Ammon's horn (tissue), 1 donor: Measurements from ENCODE around the gene ARL5C.
"Not testable (repeated sequence)": the region's sequence is repeated elsewhere in the genome, so short reads cannot be mapped to it uniquely, and the experiment has no call there.

Source experiments
- DNase-seq: peaks from one replicate; pipeline ENCODE4 v3.0.0-alpha.2; 2016; ENCODE audit warnings: low spot score

ARL5C gene

DNA sequence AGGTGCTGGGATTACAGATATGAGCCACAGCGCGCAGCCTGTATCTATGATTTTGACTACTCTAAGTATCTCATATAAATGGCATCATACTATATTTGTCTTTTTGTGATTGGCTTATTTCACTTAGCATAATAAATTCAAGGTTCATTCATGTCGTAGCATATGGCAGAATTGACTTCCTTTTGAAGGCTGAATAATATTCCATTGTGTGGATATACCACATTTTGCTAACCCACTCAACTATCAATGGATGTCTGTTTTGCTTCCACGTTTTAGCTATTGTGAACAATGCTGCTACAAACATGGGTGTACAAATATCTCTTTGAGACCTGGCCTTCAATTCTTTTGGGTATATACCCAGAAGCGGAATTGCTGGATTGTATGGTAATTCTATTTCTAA lies 24.7 kb downstream of the ARL5C start:
- DNase-seq: no peak

DNA sequence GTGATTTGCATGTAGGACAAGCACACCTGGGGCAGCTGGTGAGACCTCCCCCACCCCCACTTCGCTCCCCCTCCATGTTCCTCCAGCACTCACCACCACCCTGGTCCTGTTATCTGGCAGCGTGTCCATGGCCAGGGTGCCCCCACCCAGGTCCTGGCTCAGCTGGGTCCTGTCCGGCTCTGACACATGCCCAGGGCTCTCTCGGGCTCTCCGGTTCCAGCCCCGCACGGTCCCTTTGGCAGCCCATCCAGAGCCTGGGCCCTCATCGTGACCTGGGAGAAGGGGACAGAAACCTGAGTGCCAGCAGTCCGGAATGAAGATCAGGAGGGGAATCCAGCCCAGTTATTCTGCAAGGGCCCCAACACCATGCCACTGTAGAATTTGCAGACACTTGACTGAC lies 26.4 kb downstream of the ARL5C start:
- DNase-seq: no peak

DNA sequence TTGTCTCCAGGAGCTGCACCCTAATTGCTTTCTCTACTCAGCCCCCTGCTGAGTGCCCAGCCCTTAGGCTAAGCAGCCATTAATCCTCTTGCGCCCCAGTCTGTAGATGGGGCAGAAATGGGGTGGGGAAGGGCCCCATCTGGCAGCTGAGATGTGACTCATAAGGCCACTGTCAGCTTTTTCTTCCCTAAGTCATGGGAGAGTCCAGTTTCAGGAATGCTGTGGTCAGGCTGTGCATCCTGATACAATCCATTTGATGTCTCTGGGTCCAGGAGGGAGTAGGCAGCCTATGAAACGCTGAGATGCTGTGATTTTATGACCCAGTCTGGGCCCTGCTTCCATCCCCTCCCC lies 26.8 kb downstream of the ARL5C start:
- no peak for DNase-seq

DNA sequence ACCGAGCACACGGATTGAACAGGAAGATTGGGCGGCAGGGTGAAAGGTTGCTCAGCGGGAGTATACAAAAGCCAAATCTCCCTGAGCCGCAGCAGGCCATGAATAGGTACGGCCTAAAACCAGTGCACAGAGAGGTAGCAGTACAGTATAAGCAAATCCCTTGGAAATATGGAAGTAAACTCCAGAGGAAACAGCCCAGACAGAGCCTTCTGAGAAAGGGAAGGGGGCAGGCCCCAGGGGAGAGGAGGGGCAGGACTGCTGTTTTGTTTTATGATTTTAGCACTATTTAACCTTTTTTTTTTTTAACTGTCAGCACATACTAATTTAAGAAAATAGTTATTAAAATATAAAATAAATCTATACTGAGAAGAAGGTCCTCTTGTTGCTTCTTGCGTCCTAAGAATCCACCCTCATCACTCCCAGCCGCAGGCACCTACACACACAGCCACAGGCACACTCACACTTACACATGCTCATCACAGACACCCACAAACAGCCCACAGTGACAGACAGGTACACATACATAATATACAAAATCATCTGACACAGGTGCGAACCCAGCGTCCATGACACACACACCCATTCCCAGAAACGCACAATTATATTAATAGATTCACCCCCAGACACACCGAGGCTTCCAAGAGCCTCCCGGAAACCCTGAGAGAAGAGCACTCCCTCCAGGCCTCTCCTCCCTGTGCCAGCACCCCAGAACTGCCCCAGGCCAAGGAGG lies 27.4 kb downstream of the ARL5C start:
- no peak for DNase-seq

DNA sequence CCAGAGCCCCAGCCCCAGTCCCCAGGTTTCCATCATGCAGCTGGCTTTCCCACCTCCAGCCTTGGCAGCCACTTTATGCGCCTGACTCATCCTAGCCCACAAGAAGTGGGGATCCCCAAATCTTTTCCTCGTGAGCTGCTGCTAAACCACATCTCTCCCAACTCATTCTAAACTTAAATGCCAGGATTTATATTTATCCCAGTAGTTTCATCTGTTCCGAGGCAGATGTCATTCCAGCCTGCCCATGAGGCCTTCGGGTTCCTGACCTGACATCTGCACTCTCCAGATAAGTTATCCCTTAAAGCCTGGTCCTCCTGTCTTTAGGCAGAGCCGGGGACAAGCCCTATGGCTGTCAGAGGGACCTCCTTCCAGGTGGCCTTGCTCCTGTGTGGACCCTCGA lies 31.1 kb downstream of the ARL5C start:
- no peak for DNase-seq

DNA sequence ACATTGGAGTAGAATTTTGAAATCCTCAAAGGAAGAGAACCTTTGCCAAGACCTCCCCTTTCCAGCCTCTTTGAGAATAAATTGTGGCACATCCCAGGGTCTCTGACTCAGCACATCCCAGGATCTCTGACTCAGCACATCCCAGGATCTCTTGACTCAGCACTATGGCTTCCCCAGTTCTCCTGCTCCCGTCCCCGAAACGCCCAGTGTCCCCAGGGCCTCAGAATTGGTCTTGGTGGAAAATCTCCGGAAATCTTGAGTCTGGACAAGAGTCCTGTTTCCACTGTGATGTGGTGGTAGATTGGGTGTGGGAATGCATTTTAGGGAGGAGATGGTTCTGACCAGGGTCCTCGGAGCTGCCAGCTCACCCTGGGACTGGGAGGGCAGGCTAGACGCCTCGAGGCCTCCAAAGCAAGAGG lies 33.8 kb downstream of the ARL5C start:
- DNase-seq: no peak

DNA sequence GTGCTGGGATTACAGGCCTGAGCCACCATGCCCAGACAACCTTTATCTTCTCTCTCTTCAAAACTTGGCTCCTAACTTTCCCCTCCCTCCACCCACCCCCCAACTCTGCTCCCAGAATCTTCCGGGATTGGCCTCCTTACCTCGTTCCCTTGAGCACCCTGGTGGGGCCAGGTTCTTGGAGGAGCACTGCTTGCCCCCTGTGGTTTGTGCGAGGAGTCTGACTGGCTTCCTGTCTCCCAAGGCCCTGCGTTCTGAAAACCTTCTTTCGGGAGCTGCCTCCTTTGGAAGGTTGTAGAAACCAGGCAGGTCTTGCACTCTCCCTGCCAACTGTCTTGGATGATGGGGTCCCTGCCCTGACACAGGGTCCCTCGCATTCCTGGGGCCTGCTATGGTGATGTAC lies 34.3 kb downstream of the ARL5C start:
- no peak for DNase-seq

DNA sequence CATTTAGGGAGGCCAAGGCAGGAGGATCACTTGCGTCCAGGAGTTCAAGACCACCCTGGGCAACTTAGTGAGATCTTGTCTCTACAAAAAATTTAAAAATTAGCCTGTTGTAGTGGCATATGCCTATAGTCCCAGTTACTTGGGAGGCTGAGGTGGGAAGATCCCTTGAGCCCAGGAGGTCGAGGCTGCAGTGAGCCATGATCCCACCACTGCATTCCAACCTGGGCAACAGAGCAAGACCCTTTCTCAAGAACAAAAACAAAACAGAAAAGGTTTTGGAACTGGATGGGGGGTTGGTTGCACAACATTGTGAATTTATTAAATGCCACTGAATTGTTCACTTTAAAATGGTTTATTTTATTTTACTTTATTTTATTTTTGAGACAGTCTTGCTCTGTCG lies 35.8 kb downstream of the ARL5C start:
- DNase-seq: no peak

DNA sequence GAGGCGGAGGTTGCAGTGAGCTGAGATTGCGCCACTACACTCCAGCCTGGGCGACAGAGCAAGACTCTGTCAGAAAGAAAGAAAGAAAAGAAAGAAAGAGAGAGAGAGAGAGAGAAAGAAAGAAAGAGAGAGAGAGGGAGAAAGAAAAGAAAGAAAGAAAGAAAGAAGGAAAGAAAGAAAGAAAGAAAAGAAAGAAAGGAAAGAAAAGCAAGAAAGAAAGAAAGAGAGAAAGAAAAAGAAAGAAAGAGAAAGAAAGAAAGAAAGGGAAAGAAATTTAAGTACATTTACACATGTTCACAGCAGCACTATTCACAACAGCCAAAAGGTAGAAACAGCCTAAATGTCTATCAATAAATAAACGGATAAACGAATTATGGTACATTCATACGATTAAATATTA lies 36.4 kb downstream of the ARL5C start:
- DNase-seq: not testable (repeated sequence)

DNA sequence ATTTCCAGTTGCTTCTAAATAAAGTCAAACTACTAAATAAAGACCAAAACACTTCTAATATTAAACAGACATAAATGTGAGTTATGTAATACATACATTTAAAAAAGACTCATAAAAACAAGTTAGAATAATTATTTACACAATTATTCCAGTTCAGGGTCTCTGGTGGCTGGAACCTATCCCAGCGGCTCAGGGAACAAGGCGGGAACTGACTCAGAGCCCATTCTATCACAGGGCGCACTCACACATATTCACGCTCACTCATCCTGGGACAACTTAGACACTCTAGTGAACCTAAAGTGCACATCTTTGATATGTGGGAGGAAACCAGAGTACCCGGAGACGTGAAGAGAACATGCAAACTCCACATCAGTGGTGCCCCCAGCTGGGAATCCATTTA lies 39.5 kb downstream of the ARL5C start:
- DNase-seq: no peak

DNA sequence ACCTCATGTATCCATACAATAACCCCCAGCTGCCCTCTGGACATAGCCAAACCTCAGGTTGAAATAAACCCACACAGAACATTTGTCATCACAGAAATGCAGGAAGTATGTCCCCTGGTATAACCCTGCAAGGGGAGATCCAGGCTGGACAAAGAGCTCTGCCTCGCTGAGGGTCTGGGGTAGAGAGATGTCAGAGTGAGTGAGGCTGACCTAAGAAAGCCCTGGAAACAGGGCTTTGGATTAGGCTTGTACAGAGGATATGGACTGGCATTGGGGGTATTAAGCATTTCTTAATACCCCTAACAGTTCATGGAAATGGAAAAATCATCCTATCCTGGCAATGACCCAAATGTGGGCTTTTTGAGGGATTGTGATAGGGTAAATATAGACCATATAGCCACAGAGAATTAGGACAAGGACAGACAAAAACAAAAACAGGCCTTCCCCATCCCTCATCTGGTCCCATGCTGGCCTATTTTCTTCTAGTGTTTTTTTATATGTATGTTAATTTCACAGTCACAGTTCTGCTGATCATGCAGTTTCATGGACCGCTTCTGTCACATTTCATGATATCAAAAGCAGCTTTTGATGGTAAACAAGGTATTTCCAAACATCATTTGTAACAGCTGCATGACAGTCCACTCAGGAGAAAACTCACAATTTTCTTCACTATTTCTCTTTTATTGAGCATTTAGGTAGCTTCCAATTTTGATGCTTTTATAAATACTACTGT lies 40.7 kb downstream of the ARL5C start:
- no peak for DNase-seq

DNA sequence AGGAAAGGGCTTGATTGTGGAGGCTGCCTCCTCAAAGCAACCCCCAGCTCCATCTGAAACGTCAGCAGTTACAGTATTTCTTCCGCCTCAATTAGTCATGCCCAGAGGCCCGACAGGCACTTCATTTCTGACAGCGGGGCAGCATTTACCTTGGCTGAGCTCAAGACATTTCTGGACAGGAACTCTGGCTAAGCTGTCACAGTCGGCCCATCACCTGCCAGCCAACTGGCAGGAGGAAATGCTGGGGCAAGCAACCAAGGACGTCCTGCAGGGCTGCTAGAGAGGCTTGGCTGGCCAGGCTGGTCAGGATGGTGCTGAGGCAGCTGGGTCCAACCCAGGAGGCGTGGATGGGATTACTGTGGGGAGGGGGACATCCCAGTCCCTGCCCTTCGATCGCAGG lies 42.3 kb downstream of the ARL5C start:
- DNase-seq: no peak

DNA sequence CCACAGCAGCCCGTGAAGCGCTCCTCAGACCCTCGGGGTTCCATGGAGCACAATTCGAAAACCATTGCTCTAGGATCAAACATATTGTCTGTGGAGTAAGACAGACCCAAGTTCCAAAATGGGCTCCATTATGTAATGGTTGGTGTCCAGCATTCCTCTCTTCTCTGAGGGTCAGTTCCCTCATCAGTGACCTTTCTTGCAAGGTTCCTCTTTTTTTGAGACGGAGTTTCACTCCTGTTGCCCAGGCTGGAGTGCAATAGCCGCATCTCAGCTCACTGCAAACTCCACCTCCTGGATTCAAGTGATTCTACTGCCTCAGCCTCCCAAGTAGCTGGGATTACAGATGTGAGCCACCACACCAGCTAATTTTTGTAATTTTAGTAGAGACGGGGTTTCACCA lies 43.0 kb downstream of the ARL5C start:
- no peak for DNase-seq

DNA sequence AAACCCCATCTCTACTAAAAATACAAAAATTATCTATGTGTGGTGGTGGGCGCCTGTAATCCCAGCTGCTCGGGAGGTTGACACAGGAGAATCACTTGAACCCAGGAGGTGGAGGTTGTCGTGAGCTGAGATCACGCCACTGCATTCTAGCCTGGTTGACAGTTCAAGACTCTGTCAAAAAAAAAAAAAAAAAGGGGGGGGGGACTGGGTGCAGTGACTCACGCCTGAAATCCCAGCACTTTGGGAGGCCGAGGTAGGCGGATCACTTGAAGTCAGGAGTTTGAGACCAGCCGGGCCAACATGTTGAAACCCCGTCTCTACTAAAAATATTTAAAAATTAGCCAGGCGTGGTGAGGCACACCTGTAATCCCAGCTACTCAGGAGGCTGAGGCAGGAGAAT lies 44.0 kb downstream of the ARL5C start:
- not testable (repeated sequence) for DNase-seq

DNA sequence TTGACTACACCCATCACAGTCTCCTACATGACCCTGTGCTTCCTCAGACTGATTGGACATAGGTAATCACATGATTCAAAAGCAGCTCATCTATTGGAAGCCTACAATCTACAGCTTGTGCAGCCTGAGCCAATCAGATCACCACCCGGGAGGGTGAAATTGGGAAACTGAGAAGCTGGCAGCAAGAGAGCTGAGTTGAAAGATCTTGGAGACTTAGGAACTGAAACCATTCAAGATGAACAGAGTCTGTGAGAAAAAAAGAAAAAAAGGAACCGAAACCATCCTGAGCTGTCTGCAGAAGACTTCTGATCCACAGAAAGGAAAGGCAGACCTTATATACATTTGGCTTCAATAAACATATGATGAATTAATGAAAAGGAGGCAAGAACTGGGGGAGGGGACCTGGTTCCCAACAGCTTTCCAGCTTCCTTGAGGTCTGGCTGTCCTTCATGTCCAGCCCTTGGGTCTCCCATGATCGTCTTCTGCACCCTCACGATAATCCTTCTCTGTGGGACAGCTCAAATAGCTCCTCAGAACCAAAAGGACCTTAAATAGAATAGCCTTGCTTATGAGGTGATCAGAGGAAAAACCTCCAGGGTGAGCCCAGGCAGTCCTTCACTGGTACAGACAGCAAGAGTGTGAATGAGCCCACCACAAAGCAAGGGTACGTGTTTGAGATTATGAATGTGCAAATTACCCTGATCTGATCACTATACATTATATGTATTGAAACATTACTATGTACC lies 47.1 kb downstream of the ARL5C start:
- DNase-seq: peak; percentile 61

DNA sequence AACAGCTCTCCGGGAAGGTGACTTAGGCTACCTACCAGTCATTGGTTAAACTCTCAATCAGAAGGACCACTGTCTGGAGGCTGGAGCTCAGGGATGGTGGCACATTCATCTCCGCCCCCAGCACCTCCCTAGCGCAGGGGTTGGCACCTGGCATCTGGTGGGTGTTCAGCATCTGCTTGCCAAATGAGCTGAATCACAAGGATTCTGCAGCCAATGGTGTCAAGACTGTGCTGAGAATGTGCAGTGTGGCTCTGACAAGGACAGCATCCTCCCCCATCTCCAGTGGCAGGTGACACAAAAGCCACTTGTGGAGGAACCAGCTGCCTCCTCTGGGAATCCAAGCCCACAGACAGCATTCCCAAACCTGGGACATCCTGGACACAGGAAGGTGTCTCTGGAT lies 49.7 kb downstream of the ARL5C start:
- DNase-seq: peak; percentile 52

DNA sequence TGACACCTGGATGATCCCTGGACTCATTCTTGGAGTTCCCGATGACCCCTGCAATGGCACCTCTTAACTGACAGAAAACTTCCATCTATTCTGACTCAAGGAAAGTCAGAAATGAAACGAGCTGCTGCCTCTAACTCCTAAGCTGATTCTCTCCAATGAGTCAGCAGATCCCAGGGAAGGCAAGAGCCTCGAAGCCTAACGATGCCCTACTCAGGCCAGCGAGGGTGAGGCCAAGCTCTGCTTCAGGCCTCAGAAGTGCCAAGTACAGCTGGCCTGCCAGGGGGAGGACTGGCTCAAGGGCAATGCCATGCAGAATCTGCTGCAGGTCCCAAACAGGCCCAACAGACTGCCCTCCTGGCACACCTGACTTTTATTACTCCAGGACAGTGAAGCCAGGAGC lies 50.8 kb downstream of the ARL5C start:
- DNase-seq: no peak

DNA sequence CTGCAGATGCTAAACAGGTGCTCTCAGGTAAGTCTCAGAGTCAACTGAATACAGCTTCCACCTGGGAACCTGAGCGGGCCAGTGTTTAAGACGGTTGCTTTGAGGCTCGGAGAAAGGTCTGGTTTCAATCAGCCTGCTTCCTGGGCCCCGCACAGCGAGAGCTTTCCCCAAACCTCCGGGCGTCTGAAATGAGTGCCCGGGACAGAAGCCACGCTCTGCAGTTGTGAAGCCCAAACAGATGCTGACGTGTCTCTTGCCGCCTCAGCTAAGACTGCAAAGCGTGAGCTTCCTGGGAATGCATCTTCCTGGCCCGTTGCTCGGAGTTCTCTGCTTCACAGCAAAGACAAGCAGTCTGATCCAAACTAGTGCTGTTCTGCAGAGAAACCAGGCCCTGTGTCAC lies 51.2 kb downstream of the ARL5C start:
- DNase-seq: no peak

DNA sequence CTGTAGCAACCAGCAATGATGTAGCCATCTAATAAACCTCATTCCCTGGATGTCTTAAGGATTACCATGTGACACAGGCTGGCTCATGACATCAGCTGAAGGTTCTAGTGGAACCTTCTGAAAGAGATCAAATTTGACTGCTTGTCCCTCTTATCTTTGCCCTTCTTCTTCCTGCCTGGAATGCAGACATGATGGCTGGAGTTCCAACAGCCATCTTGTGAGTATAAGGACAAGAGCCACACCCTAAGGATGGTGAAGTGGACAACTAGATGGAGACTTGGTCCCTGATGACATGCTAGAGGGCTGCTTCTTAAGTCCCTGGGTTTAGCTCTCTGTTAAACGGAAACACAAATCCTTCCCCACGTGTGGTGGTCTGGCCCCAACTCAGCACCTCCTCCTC lies 52.1 kb downstream of the ARL5C start:
- DNase-seq: no peak

DNA sequence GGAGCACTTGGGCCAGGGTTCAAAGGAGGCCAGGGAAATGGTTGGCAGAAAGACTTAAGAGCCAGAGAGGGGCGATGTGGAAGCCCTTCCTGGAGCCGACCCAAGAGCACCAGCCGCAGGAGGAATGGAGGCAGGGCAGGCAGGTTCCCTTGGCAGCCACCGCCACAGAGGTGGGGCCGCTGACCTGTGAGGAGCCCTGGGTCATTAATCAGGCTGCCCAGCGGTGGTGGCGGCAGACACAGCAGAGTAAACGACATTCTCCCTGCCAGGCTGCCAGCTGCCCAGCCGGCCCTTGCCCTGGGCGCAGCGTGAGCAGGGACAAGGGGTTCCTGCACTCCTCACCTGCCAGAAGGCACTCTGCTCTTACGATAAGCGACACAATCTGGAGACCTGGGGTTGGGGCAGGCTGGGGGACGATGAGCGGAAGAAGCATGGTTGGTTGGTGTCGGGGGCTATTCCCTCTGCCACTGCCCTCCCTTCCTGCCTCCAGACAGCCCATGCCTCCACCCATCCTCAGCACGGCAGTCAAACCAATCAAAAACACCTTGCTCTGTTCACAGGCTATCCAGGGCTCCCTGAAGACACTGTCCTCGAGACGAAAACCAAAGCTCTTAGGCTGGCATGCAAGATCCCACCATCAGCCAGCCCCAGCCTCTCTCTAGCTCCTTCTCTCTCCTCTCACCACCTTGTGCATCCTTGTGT lies 55.4 kb downstream of the ARL5C start:
- DNase-seq: no peak

DNA sequence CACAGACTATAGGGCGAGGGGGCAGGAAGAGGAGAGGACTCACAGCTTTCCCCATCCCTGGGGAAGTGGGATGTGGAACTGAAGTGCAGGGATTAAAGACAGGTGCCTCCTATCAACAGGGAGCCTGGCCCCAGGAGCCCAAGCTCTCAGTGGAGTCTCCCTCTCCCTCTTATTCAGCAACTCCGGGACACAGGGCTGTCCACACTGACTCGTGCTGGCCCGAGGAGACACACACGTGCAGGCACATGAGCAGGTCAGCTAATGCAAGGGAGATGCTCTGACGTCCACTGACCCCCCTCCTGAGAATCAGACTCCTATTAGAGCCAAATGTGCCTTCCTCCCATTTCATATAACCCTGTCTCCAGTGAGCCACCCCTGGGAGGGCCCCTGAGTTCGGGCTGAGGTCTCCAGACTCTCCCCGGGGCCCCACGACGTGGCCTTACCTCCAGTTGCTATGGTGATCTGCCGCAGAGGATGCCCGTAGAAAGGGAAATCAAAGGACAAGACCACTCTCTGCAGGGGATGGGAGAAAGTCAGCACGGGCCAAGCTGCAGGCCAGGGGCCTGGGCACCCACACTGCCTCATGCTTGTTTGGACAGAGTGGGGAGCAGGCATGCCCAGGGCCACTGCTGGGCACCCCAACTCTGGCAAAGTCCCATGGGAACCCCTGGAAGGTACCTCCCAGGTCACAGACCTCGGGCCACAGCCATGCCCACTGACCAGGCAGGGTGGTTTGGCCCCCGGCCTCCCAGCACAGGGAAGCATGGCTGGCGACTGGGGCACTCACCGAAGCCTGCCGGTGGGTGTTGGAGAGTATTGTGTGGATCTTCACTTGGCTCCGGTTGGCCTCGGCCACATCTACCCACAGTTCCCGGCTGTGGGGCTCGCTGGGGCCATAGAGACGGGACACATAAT lies 57.2 kb downstream of the ARL5C start:
- no peak for DNase-seq

DNA sequence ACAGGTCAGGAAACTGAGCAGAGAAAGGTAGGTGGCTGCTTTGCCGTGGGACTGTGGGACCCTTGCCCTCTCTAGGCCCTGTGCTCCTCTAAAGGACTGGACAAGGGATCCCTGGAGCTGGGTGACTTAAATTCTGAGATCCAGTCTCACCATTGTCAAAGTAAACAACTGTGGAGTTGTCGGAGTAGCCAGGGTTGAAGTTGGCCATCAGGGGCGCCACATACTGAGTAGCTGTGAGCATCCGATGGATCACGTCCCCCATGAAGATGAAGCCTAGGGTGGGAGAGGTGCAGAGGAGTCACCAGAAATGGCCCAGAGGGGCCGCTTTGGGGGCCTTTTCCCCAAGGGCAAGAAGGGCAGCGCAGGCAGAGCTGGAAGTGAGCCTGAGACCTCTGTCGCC lies 58.0 kb downstream of the ARL5C start:
- no peak for DNase-seq
